A549 (cell line): ENCODE measurements around the gene ABCB9. TPM values are rescaled to one million over a fixed set of nuclear protein-coding genes. Genes with fewer than 3 reads are reported as not detected.

Source experiments
- ATAC-seq, 2 experiments: fragments of 200-7000 bp in 1 of 2; fragments of >200 bp in 1 of 2; cut with Nextera tagmentation in 1 of 2; cut with Tn5 transposase in 1 of 2; 3 replicates each; pipeline versions ENCODE4 v1.8.0 to v1.9.1; 2018 to 2020; ENCODE audit warnings: mild to moderate bottlenecking in 1 of 2, moderate library complexity in 1 of 2
- CTCF ChIA-PET: fragments of 300-600 bp; sonication (Branson Sonifier 250); formaldehyde crosslinking; extraction: SDS; loops from one replicate; lab custom pipeline; 2021; ENCODE audit warnings: antibody characterized with exemption, inconsistent platforms; lab: Yijun Ruan, JAX
- POLR2A ChIA-PET: fragments of 350-600 bp; formaldehyde crosslinking; extraction: SDS; loops from one replicate; lab custom pipeline; 2021; ENCODE audit warnings: antibody characterized with exemption, inconsistent platforms; lab: Yijun Ruan, JAX
- DNase-seq, 2 experiments: peaks; one replicate each; pipeline versions ENCODE4 v3.0.0 to v3.0.0-alpha.2; 2011 to 2016; ENCODE audit warnings: low read depth in 1 of 2, low spot score in 1 of 2
- FAIRE-seq: peaks from 2 replicates; lab custom pipeline; 2011; peaks lifted over from hg19 to GRCh38; lab: Jason Lieb, UNC
- H3K27ac ChIP-seq, 2 experiments: fragments of >200 bp; sonication (Bioruptor Twin); formaldehyde crosslinking; 3 replicates each; pipeline ENCODE4 v1.5.1; 2016 to 2017
- H3K4me1 ChIP-seq: fragments of >200 bp; sonication (Bioruptor Twin); formaldehyde crosslinking; 3 replicates; pipeline ENCODE4 v1.6.1; 2016
- H3K4me2 ChIP-seq: fragments of >200 bp; sonication (Bioruptor Twin); formaldehyde crosslinking; 3 replicates; pipeline ENCODE4 v1.6.1; 2016
- H3K4me3 ChIP-seq: fragments of >200 bp; sonication (Bioruptor Twin); formaldehyde crosslinking; 3 replicates; pipeline ENCODE4 v1.5.1; 2016
- H3K9me3 ChIP-seq: fragments of >200 bp; sonication (Bioruptor Twin); formaldehyde crosslinking; 3 replicates; pipeline ENCODE4 v1.6.1; 2016
- CBX2 ChIP-seq: fragments of 200-600 bp; sonication (generic); IDR thresholded peaks from 2 replicates; pipeline ENCODE4 v1.6.1; 2016; ENCODE audit warnings: low read depth, mild to moderate bottlenecking, borderline replicate concordance
- E2F6 ChIP-seq: IDR thresholded peaks from 2 replicates; pipeline ENCODE4 v1.6.1; 2012; ENCODE audit warnings: low read depth, borderline replicate concordance
- EHF ChIP-seq: fragments of 250-450 bp; sonication (Bioruptor Pico); IDR thresholded peaks from 2 replicates; pipeline ENCODE4 v1.5.0; 2020; ENCODE audit warnings: mild to moderate bottlenecking
- EHMT2 ChIP-seq: fragments of 200-600 bp; sonication (generic); IDR thresholded peaks from 2 replicates; pipeline ENCODE4 v1.6.1; 2016; ENCODE audit warnings: antibody characterized with exemption, low read depth, mild to moderate bottlenecking, moderate library complexity
- ELK1 ChIP-seq: fragments of 150-350 bp; IDR thresholded peaks from 2 replicates; pipeline ENCODE4 v1.6.1; 2014; ENCODE audit warnings: low read depth, mild to moderate bottlenecking, low read length
- EP300 ChIP-seq, 2 experiments: fragments of >200 bp; sonication (Bioruptor Twin); formaldehyde crosslinking; IDR thresholded peaks; 2 replicates in 1 of 2; 3 replicates in 1 of 2; pipeline ENCODE4 v1.6.1; 2016 to 2017
- ESRRA ChIP-seq: fragments of 150-350 bp; IDR thresholded peaks from 2 replicates; pipeline ENCODE4 v1.6.1; 2014; ENCODE audit warnings: mild to moderate bottlenecking, low read length, borderline replicate concordance
- FOXS1 ChIP-seq: fragments of 250-450 bp; sonication (Bioruptor Pico); IDR thresholded peaks from 2 replicates; pipeline ENCODE4 v1.5.0; 2020; ENCODE audit warnings: mild to moderate bottlenecking, moderate library complexity
- HDAC2 ChIP-seq: fragments of 200-600 bp; sonication (generic); IDR thresholded peaks from 2 replicates; pipeline ENCODE4 v1.6.1; 2016
- HOXA7 ChIP-seq: fragments of 250-450 bp; sonication (Bioruptor Pico); IDR thresholded peaks from 2 replicates; pipeline ENCODE4 v1.5.0; 2020; ENCODE audit warnings: mild to moderate bottlenecking, moderate library complexity
- HOXB13 ChIP-seq: fragments of 250-450 bp; sonication (Bioruptor Pico); IDR thresholded peaks from 2 replicates; pipeline ENCODE4 v1.5.0; 2020; ENCODE audit warnings: low read depth, mild to moderate bottlenecking, moderate library complexity
- JUN ChIP-seq, 2 experiments: fragments of >200 bp; sonication (Bioruptor Twin); formaldehyde crosslinking; IDR thresholded peaks; 2 replicates in 1 of 2; 3 replicates in 1 of 2; pipeline ENCODE4 v1.6.1; 2016 to 2017
- KDM1A ChIP-seq: fragments of 200-600 bp; sonication (generic); IDR thresholded peaks from 2 replicates; pipeline ENCODE4 v1.6.1; 2016; ENCODE audit warnings: low read depth, mild to moderate bottlenecking
- KDM5A ChIP-seq: fragments of 200-600 bp; sonication (generic); IDR thresholded peaks from 2 replicates; pipeline ENCODE4 v1.6.1; 2016; ENCODE audit warnings: antibody characterized with exemption, mild to moderate bottlenecking
- NFE2L2 ChIP-seq: fragments of 150-350 bp; conservative IDR thresholded peaks from 2 replicates; pipeline ENCODE4 v1.6.1; 2014; ENCODE audit warnings: low read length
- PHF8 ChIP-seq: fragments of 200-600 bp; sonication (generic); IDR thresholded peaks from 2 replicates; pipeline ENCODE4 v1.6.1; 2016; ENCODE audit warnings: low read depth, mild to moderate bottlenecking, antibody characterized with exemption, moderate library complexity, borderline replicate concordance
- RAD21 ChIP-seq, 2 experiments: fragments of >200 bp in 1 of 2; sonication (Bioruptor Twin) in 1 of 2; formaldehyde crosslinking in 1 of 2; IDR thresholded peaks in 1 of 2; conservative IDR thresholded peaks in 1 of 2; 2 replicates in 1 of 2; 3 replicates in 1 of 2; pipeline ENCODE4 v1.6.1; 2012 to 2018; ENCODE audit warnings: inconsistent platforms in 1 of 2
- REST ChIP-seq: fragments of 200-600 bp; sonication (generic); IDR thresholded peaks from 2 replicates; pipeline ENCODE4 v1.6.1; 2016; ENCODE audit warnings: antibody characterized with exemption, mild to moderate bottlenecking, moderate library complexity
- TFCP2L1 ChIP-seq: fragments of 250-450 bp; sonication (Bioruptor Pico); IDR thresholded peaks from 2 replicates; pipeline ENCODE4 v1.5.0; 2021; ENCODE audit warnings: mild to moderate bottlenecking
- USF2 ChIP-seq: fragments of 450-650 bp; IDR thresholded peaks from 2 replicates; pipeline ENCODE4 v1.6.1; 2014; ENCODE audit warnings: antibody characterized with exemption
- ZC3H11A ChIP-seq: fragments of 450-650 bp; IDR thresholded peaks from 2 replicates; pipeline ENCODE4 v1.6.1; 2014; ENCODE audit warnings: antibody characterized with exemption, mild to moderate bottlenecking
- ZNF302 ChIP-seq: fragments of 250-450 bp; sonication (Bioruptor Pico); IDR thresholded peaks from 2 replicates; pipeline ENCODE4 v1.9.0; 2021; ENCODE audit warnings: inconsistent platforms, mild to moderate bottlenecking, moderate library complexity
- ZSCAN20 ChIP-seq: fragments of 250-450 bp; sonication (Bioruptor Pico); IDR thresholded peaks from 2 replicates; pipeline ENCODE4 v1.8.0; 2022; ENCODE audit warnings: mild to moderate bottlenecking, moderate library complexity
- WGBS: methylation state at CpG from one replicate; pipeline ENCODE4 v1.1.6; 2017; ENCODE audit errors: missing lambda C conversion rate; 5-methylcytosine and 5-hydroxymethylcytosine counted together
- polyA plus RNA-seq, 4 experiments: library from polyadenylated mRNA; depleted of rRNA in 3 of 4; stranded (reverse); fragments of >200 nt; fragmentation: RNase III in 1 of 4; extraction: RNeasy Plus Mini Kit Qiagen cat#74134 plus additional on column Dnase treatment in 1 of 4; gene quantifications; 2 replicates in 3 of 4; 3 replicates in 1 of 4; pipeline ENCODE4 v1.2.3, GENCODE V29; 2011 to 2017

The ABCB9 gene
- polyA plus RNA-seq, 2 of the 4 experiments (the other 2 are of a cell fraction), result 2.7 to 5.0 TPM

GRCh38 chr12:122999986-123000420, 33.7 kb upstream of the ABCB9 start (continued):
- TF ChIP-seq ELK1 (no peak), ZNF302 (CRISPR knock-in tag) (no peak), EP300 (IDR thresholded peaks at IDR 0.05) (no peak), EHMT2 (no peak), EHF (CRISPR knock-in tag) (no peak), NFE2L2 (no peak)

- 77% methylated on average over 8 of the region's 8 CpGs for WGBS
- ATAC-seq (no peak), DNase-seq (no peak), FAIRE-seq (no peak)
- TF ChIP-seq JUN (IDR thresholded peaks at IDR 0.05) (no peak), KDM1A (no peak), ESRRA (no peak), FOXS1 (CRISPR knock-in tag) (no peak), ZC3H11A (no peak), CBX2 (no peak), NFE2L2 (no peak), EP300 (IDR thresholded peaks at IDR 0.05) (no peak), HOXB13 (no peak), ZSCAN20 (CRISPR knock-in tag) (no peak), E2F6 (no peak), KDM5A (no peak), REST (no peak), EHMT2 (no peak), PHF8 (no peak)
- Histone ChIP-seq H3K4me3 (no peak overlapping the region), H3K27ac (no peak overlapping the region), H3K4me2 (no peak overlapping the region), H3K4me1 (no peaks in the 10 kb centered on the region), H3K9me3 (no peaks in the 10 kb centered on the region)
- CTCF ChIA-PET, result interaction anchor here (1.1 to 2.6 kb wide), 4 partner anchors 10 to 151 kb away, joined by 3 to 8 read pairs (median 5); partner anchors contain the start of gene PITPNM2
- POLR2A ChIA-PET, result interaction anchor here (0.7 kb wide), 1 partner anchor 262 kb away, joined by 4 read pairs; no protein-coding TSS in a partner anchor
Measured at GRCh38 chr12:122999196-122999946, 33.1 kb upstream of the ABCB9 start.

GRCh38 chr12:122998316-122998715, 32.1 kb upstream of the ABCB9 start:
- WGBS, result 95% methylated on average over 3 of the region's 4 CpGs
- ATAC-seq (no peak; a peak in 1 of 6 replicates), DNase-seq (no peak), FAIRE-seq (no peak)
- no peak overlapping the region for H3K4me2 ChIP-seq
- H3K4me1 ChIP-seq, result no peaks in the 10 kb centered on the region
- CTCF ChIA-PET, result interaction anchor here (0.5 to 2.6 kb wide), 5 partner anchors 27 to 152 kb away, joined by 3 to 7 read pairs (median 3); partner anchors contain the start of gene PITPNM2
- no peak overlapping the region for H3K4me3 ChIP-seq
- TF ChIP-seq HOXA7 (CRISPR knock-in tag) (no peak), KDM5A (no peak), USF2 (no peak), RAD21 (conservative IDR thresholded peaks at IDR 0.05 in 1 of 2, IDR thresholded peaks at IDR 0.05 in 1 of 2) (no peak), HDAC2 (no peak), TFCP2L1 (CRISPR knock-in tag) (no peak)
- POLR2A ChIA-PET, result no interaction called here
- no peak overlapping the region for H3K27ac ChIP-seq
- no peaks in the 10 kb centered on the region for H3K9me3 ChIP-seq
